Measurements from ENCODE around the gene CYP2D6. TPM values are rescaled to one million over a fixed set of nuclear protein-coding genes. Genes with fewer than 3 reads are reported as not detected.

The CYP2D6 gene
- total RNA-seq, 1 experiment from 2014 or later, result 2.7 TPM

DNA sequence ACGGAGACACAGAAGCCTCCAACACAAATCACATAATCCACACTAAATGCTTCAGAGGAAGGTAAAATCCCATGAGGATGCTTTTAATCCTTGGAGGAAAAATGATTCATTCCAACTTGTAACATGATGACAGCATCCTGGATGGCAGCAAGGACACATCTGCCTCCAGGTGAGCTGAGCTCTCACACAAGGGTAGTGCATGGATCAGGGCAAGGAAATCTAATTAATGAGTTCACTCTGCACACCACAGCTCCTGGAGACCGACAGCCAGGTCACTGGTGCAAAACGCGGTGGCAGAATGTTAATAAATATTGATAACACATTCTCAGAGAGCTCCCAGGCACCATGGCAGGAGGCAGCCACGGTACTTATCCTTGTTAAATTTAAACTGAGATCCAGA, 40.3 kb upstream of the CYP2D6 start:
- BruUV-seq (replicated peaks), result no TSS peak
- intact Hi-C loops (cut with micrococcal nuclease; ENCODE audit: unreplicated experiment) (loop anchor here (10.0 kb wide), 1 partner anchor 94 kb away; no protein-coding TSS in a partner anchor), in situ Hi-C loops (cut with HindIII; ENCODE audit: low pct_unique_long_range_greater_than_20kb, low sequenced_read_pairs) (no loop called here)
- H3K27me3 ChIP-seq (ENCODE audit: control insufficient read depth, insufficient read depth, low read length), result no peaks in the 10 kb centered on the region
- ChIA-PET POLR2A (no interaction called here), CTCF (interaction anchor here (0.6 kb wide), 1 partner anchor 91 kb away, joined by 4 read pairs; no protein-coding TSS in a partner anchor)
- no peaks in the 10 kb centered on the region for H3K9me3 ChIP-seq (ENCODE audit: control insufficient read depth, insufficient read depth, low read depth, low read length)
- no peaks in the 10 kb centered on the region; the same call in 1 of the 2 replicates for H3K4me1 ChIP-seq (ENCODE audit: control insufficient read depth, insufficient read depth, low read length)
- H3K36me3 ChIP-seq (ENCODE audit: control insufficient read depth, insufficient read depth, low read length), result no peaks in the 10 kb centered on the region; the same call in 1 of the 2 replicates
- no peak overlapping the region for H3K27ac ChIP-seq (ENCODE audit: low read length)
- ATAC-seq, result no peak
- TF ChIP-seq, protein P1, sequence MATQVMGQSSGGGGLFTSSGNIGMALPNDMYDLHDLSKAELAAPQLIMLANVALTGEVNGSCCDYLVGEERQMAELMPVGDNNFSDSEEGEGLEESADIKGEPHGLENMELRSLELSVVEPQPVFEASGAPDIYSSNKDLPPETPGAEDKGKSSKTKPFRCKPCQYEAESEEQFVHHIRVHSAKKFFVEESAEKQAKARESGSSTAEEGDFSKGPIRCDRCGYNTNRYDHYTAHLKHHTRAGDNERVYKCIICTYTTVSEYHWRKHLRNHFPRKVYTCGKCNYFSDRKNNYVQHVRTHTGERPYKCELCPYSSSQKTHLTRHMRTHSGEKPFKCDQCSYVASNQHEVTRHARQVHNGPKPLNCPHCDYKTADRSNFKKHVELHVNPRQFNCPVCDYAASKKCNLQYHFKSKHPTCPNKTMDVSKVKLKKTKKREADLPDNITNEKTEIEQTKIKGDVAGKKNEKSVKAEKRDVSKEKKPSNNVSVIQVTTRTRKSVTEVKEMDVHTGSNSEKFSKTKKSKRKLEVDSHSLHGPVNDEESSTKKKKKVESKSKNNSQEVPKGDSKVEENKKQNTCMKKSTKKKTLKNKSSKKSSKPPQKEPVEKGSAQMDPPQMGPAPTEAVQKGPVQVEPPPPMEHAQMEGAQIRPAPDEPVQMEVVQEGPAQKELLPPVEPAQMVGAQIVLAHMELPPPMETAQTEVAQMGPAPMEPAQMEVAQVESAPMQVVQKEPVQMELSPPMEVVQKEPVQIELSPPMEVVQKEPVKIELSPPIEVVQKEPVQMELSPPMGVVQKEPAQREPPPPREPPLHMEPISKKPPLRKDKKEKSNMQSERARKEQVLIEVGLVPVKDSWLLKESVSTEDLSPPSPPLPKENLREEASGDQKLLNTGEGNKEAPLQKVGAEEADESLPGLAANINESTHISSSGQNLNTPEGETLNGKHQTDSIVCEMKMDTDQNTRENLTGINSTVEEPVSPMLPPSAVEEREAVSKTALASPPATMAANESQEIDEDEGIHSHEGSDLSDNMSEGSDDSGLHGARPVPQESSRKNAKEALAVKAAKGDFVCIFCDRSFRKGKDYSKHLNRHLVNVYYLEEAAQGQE (IDR thresholded peaks at IDR 0.05; ENCODE audit: insufficient read depth in 1 of 2, low read depth in 2 of 2, low read length in 1 of 2), result no peak
- TF ChIP-seq POLR2AphosphoS5 (IDR thresholded peaks at IDR 0.05; ENCODE audit: low read depth, low read length) (no peak), TCF7L2 (IDR thresholded peaks at IDR 0.05; ENCODE audit: low read depth, low read length) (no peak), SIN3A (IDR thresholded peaks at IDR 0.05; ENCODE audit: borderline replicate concordance, insufficient read depth, low read depth, low read length) (no peak)
- TF ChIP-seq, protein P2, sequence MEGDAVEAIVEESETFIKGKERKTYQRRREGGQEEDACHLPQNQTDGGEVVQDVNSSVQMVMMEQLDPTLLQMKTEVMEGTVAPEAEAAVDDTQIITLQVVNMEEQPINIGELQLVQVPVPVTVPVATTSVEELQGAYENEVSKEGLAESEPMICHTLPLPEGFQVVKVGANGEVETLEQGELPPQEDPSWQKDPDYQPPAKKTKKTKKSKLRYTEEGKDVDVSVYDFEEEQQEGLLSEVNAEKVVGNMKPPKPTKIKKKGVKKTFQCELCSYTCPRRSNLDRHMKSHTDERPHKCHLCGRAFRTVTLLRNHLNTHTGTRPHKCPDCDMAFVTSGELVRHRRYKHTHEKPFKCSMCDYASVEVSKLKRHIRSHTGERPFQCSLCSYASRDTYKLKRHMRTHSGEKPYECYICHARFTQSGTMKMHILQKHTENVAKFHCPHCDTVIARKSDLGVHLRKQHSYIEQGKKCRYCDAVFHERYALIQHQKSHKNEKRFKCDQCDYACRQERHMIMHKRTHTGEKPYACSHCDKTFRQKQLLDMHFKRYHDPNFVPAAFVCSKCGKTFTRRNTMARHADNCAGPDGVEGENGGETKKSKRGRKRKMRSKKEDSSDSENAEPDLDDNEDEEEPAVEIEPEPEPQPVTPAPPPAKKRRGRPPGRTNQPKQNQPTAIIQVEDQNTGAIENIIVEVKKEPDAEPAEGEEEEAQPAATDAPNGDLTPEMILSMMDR (IDR thresholded peaks at IDR 0.05), result no peak
- no peak overlapping the region for H3K4me3 ChIP-seq (ENCODE audit: low read depth in 2 of 2, low read length in 2 of 2)
- DNase-seq (ENCODE audit: low read depth, low spot score), result no peak

DNA sequence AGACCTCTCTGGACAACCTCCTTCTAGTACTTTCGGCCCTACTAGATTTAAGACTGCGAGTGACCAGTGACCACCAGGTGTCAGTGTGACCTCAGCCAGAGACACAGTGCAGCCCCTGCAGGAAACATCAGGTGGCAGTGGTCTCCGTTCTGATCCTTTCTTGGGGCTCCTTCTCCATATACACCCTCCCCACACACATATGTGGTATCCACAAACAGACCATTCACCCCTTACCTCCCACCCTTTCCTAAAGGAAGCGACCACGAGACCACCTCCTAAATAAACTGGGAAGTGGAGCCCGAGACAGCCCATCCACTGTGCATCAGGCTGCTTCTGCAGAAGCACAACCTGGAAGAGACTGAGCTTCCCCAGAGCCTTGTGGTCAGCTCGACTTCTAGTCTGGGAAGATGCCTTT, 38.5 kb upstream of the CYP2D6 start:
- BruUV-seq (replicated peaks), result no TSS peak
- H3K9me3 ChIP-seq (ENCODE audit: control insufficient read depth, insufficient read depth, low read depth, low read length), result no peaks in the 10 kb centered on the region
- in situ Hi-C loops (cut with HindIII; ENCODE audit: low pct_unique_long_range_greater_than_20kb, low sequenced_read_pairs) (no loop called here), intact Hi-C loops (cut with micrococcal nuclease; ENCODE audit: unreplicated experiment) (no loop called here)
- H3K36me3 ChIP-seq (ENCODE audit: control insufficient read depth, insufficient read depth, low read length), result no peaks in the 10 kb centered on the region; the same call in 1 of the 2 replicates
- DNase-seq (ENCODE audit: low read depth, low spot score), result peak; percentile 64
- H3K4me3 ChIP-seq (ENCODE audit: low read depth in 2 of 2, low read length in 2 of 2), result no peak overlapping the region
- no peak for TF ChIP-seq TCF7L2 (IDR thresholded peaks at IDR 0.05; ENCODE audit: low read depth, low read length)
- TF ChIP-seq, protein P2 (IDR thresholded peaks at IDR 0.05), result peak; percentile 90
- H3K27ac ChIP-seq (ENCODE audit: low read length), result no peak overlapping the region
- CTCF ChIA-PET, result interaction anchor here (0.6 kb wide), 1 partner anchor 207 kb away, joined by 3 read pairs; no protein-coding TSS in a partner anchor
- H3K27me3 ChIP-seq (ENCODE audit: control insufficient read depth, insufficient read depth, low read length), result no peaks in the 10 kb centered on the region
- POLR2A ChIA-PET, result no interaction called here
- H3K4me1 ChIP-seq (ENCODE audit: control insufficient read depth, insufficient read depth, low read length), result no peaks in the 10 kb centered on the region; the same call in 1 of the 2 replicates
- ATAC-seq, result peak; percentile 88
